HG03196 (cell line): ENCODE measurements around the gene ZNF343.
A peak's percentile ranks its signal among the peaks of the same experiment; 100 is the strongest.
"Not testable (repeated sequence)": the region's sequence is repeated elsewhere in the genome, so short reads cannot be mapped to it uniquely, and the experiment has no call there.

Experiments
- ATAC-seq: cut with Tn5 transposase; IDR thresholded peaks from one replicate; pipeline ENCODE4 v1.9.1; 2021; ENCODE audit not compliant: unreplicated experiment

The ZNF343 gene

DNA sequence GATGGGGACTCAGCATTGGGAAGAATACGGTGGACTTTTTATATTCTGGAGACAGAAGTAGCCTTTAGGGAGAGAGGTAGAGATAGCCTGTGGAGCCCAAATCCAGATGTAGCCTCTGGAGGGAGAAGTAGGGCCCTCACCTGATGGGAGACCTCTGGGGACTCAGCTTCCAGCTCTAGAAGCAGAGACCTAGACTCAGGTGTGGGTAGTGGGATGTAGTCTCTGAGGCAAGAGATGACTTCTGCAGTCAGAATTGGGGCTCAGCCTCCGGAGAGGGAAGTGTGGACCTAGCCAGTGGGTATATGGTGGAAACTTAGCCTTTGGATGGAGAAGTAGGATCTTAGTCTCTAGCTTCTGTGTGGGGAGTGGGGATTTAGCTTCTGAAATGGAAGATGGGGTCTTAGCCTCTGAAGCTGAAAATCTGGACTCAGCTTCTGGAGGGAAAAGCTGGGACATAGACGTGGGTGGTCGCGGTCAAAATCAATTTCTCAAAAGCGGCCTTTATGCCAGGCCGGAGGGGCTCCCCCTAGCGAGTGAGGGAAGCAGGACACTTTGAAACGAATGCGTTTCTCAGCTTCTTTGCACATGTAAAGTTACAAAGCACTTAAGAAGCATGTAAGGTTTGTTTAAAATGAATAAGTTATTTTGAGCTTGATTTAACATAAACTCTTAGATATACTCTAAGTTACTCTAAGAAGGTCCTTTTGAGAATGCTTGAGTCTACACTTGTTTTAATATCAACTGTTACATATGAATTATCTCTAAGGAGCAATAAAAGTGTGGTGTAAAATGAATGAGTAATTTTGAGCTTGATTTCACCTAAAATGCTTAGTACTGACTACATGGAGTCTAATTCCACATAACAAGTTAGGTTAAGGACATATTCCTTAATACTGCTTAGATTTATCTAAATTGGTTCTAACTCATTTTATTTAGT lies 12.9 kb upstream of the ZNF343 start:
- ATAC-seq = no peak

- ATAC-seq = no peak
Measured at GRCh38 chr20:2520617-2521016, 11.9 kb upstream of the ZNF343 start.

GRCh38 chr20:2519115-2519809 lies 10.5 kb upstream of the ZNF343 start:
- ATAC-seq = no peak

GRCh38 chr20:2518558-2518957 lies 9.8 kb upstream of the ZNF343 start:
- no peak for ATAC-seq

DNA sequence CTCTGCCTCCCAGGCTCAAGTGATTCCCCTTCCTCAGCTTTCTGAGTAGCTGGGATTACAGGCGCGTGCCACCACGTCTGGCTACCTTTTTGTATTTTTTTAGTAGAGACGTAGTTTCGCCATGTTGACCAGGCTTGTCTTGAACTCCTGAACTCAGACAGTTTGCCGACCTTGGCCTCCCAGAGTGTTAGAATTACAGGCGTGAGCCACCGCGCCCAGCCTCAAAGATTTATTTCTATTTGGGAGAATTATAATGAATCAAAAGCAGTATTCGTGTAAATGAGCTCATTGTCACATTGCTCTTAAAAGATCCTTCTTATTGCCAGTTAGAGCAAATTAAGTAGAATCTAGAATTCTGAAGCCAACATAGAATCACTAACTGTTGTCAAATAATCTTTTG lies 9.4 kb upstream of the ZNF343 start:
- ATAC-seq = no peak

DNA sequence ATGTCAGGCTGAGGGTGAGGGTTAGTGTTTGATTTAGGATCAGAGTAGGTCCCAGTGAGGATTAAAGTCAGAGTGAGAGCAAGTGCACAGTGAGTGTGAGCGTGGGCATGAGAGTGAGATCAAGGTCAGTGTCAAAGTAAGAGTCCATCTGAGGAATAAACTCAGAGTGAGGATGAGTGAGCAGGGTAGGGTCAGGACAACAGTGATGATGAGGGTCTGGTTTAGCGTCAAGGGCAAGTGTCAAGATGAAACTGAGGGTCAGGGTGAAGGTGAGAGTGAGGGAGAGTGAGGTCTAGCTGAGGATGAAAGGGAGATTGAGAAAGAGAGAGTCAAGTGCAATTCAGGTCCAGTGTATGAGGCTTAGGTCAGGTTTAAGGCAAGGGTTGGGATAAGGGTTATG lies 7.7 kb upstream of the ZNF343 start:
- no peak for ATAC-seq

DNA sequence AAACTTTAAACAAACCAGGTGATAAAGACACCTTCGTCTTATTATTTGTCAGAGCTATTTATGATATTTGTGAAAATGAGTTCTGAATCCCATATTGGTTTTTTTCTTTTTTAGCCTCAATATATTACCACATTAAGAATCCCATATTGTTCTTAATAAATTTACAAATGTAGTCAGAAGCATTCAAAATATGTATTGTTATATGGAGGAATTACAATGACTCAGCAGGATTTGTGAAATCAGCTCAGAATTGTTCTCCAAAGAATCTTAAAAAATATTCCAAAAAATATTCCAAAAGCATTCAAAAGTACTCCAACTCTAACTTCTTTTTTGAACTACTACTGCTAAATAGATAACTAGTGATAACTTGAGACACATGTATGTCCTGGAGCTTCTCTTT lies 6.5 kb upstream of the ZNF343 start:
- ATAC-seq = no peak

GRCh38 chr20:2509794-2510193 lies 1.1 kb upstream of the ZNF343 start:
- ATAC-seq = no peak

- no peak for ATAC-seq
Measured at GRCh38 chr20:2509468-2509781, 710 bp upstream of the ZNF343 start.

DNA sequence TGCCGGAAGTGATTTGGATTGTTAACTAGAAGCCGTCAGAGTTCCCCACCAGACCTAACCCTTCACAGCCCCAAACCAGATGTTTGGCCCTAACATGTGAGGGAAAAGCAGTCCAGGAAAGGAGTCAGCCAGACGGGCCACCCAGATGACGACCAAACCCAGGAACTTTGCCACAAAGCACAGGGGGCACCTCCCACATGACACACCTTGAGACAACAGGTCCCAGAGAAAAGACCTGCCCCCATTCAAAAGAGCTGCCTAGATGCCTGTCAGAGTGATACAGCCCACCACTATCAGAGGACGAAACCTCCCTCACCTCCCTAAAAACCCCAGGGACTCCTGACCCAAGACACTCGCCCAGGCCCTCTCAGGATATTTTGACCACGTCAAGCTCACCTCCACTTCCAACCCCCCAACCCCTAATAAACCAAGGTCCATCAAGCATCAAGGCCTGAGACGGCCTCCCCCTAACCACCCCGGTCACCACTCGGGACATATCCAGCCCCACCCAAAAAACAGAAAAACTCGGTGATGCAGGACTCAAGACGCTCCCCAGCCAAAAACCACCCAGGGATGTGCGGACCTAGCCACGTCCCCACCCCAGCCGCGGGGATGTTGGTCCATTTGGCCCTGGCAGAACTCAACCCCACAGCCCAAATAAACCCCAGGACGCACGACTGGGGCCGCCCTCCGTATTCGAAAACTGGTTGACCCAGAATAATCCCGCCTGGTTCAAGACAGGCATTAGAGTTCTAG lies 662 bp downstream of the ZNF343 start:
- peak; percentile 13 for ATAC-seq

DNA sequence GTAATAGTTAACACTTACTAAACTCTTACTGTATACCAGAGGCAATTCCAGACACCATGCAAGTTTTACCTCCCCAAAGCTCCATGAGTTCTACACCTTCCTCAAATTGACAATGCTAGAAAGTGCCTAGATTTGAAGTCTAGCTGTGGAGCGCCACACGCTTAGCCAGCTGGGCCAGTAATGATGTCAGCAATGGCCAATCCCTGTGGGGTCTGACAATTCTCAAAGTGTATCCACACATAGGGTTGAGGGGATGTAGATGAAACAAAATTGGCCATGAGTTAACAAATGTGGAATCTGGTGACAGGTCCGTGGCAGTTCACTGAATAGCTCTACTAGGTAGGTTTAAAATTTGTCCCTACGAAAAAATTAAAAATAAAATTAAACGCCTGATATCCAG lies 1.3 kb downstream of the ZNF343 start:
- no peak for ATAC-seq

DNA sequence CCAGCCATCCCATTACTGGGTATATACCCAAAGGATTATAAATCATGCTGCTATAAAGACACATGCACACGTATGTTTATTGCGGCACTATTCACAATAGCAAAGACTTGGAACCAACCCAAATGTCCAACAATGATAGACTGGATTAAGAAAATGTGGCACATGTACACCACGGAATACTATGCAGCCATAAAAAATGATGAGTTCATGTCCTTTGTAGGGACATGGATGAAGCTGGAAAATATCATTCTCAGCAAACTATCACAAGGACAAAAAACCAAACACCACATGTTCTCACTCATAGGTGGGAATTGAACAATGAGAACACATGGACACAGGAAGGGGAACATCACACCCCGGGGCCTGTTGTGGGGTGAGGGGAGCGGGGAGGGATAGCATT lies 2.3 kb downstream of the ZNF343 start:
- not testable (repeated sequence) for ATAC-seq

- not testable (repeated sequence) for ATAC-seq
Measured at GRCh38 chr20:2504803-2505202, 3.9 kb downstream of the ZNF343 start.

DNA sequence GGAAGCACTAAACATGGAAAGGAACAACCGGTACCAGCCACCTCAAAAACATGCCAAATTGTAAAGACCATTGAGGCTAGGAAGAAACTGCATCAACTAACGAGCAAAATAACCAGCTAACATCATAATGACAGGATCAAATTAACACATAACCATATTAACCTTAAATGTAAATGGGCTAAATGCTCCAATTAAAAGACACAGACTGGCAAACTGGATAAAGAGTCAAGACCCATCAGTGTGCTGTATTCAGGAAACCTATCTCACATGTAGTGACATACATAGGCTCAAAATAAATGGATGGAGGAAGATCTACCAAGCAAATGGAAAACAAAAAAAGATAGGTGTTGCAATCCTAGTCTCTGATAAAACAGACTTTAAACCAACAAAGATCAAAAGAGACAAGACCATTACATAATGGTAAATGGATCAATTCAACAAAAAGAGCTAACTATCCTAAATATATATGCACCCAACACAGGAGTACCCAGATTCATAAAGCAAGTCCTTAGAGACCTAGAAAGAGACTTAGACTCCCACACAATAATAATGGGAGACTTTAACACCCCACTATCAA lies 5.8 kb downstream of the ZNF343 start:
- ATAC-seq = not testable (repeated sequence)

GRCh38 chr20:2485661-2486060 lies 23.1 kb downstream of the ZNF343 start:
- ATAC-seq = no peak

DNA sequence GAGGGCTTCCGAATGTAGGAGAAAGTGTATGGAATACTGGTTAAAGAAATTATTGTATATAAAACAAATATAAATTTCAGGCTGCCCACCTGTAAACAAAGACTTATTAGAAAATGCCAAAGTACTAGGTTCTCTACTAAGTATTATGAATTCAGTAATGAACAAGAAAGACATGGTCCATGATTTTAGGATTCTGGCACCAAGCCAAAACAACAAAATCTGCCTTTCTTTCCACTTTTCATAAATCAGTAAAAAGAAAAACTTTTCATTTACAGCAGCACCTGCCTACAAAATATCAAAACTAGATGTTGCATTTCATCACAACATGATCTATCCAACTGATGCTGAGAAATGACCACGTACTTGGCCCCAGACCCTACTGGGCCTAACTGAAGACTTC lies 23.6 kb downstream of the ZNF343 start:
- ATAC-seq = no peak

GRCh38 chr20:2483504-2483903 lies 25.2 kb downstream of the ZNF343 start:
- no peak for ATAC-seq

GRCh38 chr20:2480381-2480780 lies 28.3 kb downstream of the ZNF343 start:
- no peak for ATAC-seq

GRCh38 chr20:2476742-2477615 lies 31.7 kb downstream of the ZNF343 start:
- ATAC-seq = no peak
